Effector CD4-positive, alpha-beta T cell (primary cell): ENCODE data around the gene NID2.

ENCODE experiments used
- DNase-seq: peaks from one replicate; pipeline ENCODE4 v3.0.0-alpha.2; 2020

Gene NID2

DNA sequence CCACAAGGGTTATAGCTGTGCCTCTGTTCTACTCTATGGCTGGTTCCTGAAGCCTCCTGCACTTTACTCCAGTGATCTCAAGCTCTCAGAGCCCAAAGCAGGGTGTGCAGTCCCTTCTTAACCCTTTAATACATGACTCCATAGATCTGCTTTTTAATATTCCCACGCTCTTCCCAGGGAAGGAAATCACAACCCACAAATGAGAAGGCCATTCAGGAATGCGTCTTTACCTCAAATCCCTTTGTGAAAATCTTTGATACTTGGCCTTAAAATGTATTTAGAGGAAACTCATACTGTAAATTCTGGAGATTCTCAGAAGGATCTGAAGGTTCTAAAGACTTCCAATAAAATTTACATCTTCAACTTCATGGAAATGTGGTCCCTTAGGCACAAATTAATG, 17.0 kb downstream of the NID2 start:
- no peak for DNase-seq

DNA sequence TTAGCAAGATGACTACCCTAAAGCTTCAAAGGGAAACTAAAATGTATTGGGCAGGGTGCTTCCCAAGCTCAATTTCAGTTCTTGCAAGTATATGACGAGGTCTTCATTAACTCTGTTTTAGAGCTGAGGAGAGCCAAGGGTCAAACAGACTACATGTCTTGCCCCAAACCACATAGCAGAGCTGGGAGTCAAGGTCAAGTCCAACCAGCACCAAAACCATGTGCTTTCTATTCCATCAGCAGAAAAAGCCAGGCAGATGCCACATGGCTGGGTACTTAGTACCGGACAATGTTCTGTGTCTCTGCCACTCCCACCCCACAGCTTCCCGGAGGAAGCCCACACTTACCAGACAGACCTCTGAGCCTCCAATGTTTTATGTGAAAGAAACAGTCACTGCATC, 17.6 kb downstream of the NID2 start:
- DNase-seq, result no peak

DNA sequence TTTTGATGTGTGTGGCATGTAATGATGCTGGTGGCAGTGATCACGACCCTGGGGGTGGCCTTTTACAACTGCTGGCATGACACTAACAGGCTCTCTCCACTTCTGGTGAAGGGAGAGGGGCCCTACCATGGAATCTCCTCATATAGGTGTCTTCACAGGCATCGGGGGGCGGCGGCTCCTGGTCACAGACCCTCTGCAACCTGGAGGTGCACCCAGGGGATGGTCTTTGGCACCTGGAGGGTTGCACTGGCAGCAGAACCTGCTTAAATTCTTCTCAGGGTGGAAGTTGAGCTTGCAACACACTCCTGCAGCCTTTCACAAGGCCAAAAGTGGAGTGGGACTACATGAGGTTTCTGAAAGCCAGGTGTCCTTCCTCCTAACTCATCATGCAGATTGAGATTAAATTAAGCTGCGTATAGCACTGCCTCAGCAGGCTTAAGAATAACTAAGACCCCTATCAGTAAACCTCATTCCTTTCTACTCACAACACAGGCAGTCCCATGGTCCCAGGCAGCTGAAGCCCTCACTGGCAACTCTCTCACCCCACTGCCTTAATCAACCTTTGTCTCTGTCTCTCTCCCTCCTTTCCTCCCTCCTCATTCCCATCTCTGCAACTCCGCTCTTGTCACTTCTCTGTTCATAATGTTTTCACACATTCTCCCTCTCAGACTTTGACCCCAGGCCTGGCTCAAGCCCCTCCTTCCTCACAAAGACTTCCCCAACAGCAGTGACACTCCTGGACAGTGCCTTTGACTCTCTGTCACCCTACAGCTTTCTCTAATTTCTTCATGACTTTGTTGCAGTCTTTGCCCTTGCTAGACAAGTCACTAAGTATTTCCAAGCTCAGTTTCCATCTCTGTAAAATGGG, 18.9 kb downstream of the NID2 start:
- DNase-seq, result no peak

DNA sequence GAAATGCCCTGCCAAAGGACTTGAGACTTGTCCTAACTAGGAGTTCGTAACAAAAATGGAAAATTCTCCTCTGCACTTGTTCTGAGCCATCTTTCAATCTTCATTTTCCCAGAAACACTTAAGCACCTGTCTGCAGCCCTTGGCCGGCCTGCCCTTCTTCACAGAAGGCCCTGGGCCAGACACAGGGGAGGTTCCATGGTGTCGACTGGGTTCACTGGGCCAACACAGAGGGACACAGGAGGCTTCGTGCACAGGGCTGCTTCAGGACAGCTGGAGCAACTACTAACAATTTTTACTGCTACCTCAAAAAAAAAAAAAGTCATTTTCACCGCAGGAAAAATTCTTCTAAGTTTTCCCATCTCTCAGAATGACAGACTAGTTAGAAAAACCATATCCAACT, 19.6 kb downstream of the NID2 start:
- DNase-seq, result no peak

DNA sequence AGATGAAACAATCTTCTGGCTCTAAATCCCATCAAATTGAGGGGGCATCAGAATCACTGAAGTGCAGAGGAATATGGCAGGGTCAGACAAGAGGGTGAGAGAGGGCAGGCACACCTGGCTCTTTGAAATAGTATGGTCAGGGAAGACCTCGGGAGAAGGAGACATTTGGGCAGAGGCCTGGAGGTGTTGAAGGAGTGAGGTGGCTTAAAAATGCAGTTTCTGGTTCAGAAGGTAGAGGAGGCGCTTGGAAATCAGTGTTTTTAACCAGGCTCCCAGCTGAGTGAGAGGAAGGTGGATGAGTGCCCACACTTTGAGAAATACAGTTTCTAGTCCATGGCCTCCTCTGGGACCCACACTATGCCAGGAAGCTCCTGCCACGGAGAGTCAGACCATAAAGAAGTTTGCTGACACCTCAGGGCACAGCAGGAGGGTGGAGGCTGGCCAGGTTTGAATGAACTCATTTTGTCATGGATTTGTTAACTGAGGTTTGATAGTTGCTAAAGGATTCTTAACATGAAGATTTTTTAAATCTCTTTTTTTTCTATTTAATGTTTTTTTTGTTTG, 20.1 kb downstream of the NID2 start:
- no peak for DNase-seq

DNA sequence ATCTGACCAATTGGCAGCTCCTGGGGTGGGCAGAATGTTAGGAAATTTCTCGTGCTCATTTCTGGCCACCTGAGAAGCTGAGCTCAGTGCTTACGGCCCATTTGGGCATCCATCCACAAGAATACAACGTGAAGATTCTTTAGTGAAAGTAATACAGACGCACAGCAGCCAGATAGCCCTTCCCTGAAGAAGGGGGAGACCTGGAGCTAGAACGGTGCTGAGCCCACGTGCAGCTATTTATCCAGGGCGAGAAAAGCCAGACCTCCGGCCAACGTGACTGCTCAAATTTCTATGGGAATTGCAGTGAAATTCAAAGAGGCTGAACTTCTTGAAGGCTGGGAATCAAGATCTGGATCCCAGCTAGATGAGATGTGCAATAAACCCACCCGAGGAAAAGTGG, 20.7 kb downstream of the NID2 start:
- DNase-seq, result no peak

DNA sequence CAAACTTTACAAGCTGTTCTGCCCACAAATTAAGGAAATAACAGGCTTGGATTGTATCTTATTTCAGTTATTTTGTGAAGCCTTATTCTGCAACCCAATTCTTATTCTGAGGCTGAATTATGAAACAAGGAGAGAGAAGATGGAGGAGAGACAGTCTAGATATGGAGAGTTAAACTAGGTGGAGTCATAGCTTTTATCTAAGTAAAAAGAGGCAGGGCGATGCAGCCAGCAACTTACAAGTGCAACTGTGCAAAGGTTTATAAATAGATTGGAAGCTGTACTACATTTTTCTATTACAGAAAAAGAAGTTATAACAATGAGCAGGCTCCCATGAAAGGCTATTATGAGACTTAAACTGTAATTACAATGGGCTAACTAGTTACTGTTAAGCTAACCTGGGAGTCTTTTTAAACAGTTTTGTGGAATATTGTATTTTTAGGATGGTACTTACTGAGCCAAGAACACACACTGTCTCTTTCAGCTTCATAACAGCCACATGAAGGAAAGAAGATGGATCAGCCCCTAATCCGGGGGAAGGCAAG, 22.4 kb downstream of the NID2 start:
- DNase-seq, result no peak

DNA sequence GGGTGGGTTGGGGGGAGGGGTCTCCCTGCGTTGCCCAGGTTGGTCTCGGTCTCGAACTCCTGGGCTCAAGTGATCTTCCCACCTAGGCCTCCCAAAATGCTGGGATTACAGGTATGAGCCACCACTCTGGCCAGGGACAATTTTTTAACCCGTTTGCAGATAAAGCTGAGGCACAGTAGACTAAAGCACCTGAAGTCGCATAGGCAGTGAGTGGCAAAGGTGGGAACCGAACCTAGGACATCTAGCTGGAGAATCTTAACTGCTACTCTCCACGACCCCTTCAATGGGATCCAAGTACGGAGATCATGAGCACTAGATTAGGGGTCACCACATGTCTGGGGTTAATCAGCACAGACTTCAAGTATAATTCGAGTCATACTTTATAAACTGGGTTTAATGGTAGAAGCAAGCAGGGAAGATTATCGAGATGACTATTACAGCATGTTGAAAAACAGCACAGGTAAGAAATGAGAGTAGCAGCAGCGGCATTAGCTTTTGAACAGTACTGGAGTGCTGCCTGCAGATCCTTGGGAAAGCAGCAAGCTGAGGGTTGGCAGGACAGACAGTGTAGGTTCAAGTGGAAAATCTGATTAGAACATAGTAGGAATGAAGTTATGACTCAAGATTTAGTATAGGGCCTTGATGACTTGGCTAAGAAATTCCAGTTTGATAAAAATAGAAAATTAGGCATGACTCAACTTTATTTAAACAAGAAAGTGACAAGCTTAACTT, 23.9 kb downstream of the NID2 start:
- DNase-seq, result no peak

DNA sequence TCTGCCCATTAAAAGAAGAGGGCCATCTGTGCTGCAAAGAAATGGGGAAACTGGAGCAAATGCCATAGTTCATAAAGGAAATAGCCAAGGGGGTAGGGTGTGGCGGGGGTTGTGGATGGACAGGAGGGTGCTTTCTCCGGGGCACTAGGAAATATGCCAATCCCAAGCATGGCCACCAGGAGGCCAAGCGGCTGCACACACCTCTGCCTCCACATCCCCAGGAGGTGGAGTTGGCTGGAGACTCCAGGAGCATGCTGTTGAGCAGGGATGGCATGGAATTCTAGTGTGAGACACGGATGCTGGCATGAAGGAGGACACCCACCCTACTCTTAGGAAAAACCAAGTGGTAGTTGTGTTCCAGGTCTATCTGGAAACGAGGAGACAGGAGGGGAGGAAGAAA, 25.2 kb downstream of the NID2 start:
- DNase-seq, result no peak

DNA sequence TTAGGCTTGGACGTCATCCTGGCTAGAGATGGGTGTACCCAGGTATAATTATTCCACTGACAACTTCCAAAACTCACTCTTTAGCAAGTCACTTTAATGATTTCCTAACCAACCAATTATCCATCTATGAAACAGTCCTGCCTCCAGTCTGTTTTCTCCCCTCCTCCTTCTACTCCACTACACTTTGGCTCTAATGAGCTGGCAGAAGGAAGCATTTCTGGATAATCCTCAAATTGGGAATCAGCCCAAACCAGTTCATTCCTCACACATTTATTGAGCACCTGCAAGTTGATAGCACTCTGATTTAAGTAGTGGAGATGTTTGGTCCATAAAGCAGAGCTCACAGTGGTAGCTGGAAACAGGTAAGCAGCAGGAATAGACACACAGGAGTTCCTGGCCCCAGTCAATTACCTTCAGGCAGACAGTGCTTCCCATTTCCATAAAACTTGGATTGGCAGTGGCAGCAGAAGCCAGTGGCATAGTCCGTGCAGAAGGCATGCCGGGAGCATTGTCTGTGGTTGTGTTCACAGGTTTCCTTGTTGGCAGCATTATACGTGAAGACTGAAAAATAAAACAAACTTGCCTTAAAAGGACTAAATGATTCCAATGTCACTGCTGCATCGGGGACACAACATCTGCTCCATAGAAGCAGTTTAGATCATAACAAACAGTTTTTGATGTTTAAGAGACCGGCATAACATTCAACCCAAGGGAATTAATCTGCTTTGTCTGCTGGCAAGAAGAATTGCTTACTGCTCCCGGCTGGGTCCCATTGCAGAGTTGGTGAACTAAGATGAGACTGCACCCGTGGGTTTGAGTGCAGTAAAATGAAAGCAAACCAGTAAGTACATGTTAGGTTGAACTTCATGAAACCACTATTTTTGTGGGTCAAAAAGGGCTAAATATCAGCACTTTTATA, 26.2 kb downstream of the NID2 start:
- DNase-seq, result no peak

DNA sequence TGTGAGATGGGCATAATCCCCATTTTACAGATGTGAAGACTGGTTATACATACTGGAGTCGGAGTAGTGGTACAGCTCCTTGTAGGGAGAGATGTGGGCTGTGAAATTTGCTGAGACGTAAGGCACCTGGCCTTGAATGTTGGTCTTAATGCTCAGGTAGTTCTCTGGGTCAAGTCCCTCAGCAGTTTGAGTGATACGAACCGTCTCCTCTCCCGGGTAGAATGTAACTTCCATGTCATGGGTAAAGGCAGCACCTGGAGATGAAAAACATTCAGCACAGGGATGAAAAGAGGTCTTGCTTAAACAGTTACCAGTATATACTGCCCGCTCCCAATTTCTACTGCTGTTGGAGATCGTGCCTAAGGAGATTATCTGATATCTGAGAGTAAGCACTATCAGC, 28.3 kb downstream of the NID2 start:
- DNase-seq, result no peak

DNA sequence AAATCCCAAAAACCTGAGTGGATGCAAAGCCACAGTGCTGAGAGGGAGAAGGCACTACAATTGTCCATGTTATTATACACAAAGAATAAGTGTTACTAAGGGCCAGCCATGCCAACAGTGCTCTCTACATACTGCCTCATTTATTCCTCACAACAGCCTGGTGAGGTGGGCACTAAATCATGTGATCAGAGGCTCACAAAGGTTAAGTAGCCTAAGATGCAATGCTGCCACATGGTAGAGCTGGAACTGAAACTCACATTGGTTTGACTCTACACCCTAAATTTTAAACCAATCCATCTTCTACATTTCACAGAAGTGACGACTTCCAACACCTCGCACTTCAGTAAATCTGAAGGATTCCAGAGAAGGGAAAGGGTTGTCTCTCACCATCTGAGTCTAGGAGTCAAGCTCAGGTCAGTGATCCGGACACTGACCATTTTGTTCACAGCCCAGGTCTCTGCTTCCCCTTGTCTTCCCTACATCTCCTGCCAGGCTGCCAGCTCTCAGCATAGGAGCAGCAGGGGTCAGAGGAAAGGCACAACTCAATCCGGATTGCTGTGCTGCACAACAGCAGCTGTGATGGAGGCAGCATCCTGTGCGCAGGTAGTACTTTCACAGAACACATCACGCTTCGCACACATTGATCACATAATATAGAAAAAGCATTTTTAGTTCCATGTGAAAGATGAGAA, 29.6 kb downstream of the NID2 start:
- no peak for DNase-seq

DNA sequence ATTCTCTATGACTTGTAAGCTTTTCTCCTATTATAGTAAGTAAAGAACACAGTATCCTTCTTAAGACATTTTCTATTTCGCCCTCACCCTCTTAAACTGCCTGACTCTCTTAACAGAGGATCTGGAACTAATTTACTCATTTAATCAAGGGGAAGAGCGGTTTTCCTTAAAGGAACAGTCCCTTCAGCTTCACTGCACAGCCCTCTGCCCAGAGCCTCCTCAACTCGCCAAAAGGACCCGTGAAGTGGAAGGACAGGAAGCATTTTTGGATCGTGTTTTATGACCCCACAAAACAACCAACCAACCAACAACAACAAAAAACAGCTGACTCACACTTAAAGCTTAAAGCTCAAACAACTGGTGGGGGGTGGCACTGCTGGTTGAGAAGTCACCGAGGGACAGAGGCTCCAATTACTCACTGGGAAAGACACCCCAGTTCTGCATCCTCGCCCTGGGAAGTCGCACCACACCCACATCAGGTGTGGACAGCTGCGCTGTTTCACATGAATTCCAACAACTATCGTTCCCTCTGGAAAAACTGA, 35.7 kb downstream of the NID2 start:
- DNase-seq, result no peak

DNA sequence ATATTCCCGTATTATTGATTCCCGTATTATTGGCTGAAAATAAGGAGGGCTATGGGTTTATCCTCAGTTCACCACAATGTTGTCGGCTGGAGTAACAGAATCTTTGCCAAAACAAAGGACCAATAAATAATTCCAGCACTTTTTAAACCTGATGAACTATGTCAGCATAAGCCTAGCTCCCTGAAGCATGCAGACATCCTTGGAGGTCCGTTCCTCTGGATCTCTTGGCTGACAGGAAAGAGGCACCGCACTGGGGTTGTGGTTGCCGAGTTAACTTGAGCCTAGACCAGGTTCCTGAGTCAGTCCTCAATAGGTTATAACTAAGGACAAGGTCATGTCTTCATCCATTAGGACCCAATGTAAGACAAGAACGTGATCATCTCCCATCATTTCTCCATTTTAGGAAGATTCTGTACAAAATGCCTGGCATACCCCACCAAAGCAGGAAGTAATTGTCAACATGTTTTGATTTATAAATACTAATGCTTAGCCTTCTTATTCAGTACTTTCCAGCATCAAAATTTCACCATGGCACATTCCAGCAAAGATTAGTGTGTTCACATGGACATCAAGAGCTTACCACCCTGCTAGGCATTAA, 36.6 kb downstream of the NID2 start:
- DNase-seq, result no peak

DNA sequence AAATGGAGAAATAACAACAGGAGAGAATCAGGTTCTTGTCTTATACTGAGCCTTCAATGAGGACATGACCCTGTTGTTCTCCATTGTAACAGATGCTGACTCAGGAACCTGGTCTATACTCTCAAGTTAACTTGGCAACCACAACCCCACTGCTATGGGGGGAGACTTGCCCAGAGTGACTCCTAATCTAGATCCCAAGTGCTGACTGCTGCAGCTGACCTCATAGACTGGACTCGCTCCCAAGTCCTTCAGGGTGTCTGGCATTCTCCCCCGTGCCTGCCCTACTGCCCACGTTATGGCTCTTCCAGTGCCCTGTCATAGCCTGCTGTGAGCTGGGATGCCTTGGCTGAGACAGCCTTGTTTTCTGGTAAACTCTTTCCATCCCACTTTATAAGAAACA, 37.1 kb downstream of the NID2 start:
- DNase-seq, result no peak

DNA sequence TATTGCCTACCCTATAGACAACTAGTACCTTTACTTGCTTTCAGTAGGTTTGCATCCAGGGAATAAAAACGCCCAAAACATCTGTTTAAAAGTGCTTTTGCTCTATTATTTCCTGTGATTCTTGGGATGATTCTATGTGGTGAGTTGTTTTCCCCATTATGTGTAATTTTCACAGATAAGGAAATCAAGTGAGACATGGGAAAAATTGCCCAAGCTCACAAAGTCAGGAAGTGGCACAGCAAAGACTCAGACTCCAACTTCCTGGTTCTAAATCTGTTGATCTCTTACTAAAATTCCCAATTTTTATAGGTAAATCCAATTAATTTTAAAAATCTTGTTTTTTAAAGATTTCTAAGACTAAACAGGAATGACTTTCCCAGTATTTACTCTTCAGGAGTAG, 39.0 kb downstream of the NID2 start:
- no peak for DNase-seq

DNA sequence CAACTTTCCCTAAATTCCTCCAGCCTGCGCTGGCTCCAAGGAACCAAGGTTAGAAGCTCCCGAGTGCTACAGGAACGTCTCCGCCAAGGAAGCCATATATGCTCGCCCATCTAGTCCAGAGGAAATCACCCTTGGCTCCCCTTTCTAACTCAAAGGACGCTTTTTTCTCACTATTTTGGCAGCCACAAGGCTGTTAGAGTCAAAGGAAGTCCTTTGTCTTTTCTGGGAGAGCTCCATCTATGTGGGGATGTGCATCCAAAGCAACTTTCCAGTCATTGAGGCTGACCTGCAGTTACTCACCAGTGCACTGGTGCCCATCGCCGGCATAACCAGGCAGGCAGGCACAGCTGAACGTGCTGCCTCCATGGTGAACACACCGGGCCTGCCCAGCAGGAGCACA, 42.0 kb downstream of the NID2 start:
- DNase-seq, result no peak

DNA sequence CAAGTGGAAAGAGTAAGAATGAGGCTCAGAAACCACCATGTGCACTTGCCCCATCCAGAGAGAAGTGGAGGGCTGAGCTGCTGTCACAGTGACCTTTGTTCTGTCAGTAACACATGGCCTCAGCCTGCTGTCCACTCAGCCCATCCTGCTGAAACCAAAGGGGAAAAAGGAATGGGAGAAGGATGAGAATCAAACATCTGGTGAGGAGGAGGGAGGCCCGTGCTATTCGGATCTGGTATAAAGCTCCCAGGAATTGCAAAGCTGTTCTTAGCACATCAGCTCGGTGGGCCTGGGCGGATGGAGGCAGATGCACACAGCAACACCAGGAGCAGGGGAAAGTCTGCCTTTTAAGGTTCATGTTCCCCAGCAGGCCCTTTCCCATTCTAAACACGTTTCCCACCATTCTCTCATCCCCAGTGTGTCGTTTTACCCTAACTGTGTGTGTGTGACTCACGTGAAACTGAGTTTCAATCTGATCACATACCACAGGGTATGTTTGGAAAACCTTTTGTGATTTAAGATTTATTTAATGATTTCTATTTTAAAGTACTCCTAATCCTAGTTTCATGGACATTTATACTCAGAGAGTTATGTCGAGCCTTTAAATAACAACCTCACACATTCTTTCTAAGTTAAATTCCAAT, 42.7 kb downstream of the NID2 start:
- no peak for DNase-seq

DNA sequence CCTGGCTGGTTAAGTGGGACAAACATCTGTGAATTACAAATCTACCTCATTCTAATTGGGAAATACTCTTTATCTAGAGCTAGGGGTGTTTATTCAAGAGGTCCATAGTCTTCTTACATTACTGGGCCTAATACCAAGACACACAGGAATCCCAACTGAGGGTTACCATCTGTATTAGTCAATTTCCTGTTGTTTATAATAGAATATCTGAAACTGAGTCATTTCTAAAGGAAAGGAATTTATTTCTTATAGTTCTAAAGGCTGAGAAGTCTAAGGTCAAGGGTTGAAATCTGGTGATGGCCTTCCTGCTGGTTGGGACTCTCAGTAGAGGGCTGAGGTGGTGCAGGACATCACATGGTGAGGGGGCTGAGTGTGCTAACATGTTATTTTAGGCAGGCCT, 43.5 kb downstream of the NID2 start:
- no peak for DNase-seq

DNA sequence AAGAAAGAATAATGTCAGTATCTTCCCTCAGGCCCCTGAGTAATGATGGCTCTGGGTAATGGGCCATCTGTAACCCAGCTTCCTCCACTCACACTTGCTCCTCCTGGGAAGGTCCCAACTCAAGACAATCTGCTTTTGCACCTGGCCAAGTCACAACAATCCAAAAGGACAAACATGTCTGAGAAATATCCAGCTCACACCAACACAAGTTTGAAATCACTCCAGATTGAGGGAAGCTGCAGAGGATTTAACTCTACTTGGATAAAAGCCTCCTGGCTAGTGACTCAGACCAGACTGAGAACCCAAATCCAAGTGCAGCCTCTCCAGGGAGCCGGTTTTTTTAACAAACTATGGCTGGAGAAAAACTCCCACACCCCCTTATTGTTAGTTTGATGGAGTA, 45.3 kb downstream of the NID2 start:
- DNase-seq, result no peak
